ENCODE results near the gene PNMT. TPM values are rescaled to one million over a fixed set of nuclear protein-coding genes. Genes with fewer than 3 reads are reported as not detected.

PNMT gene
- total and polyA plus RNA-seq, 2 of the 8 experiments (the other 6 are each of a cell fraction or from before 2014, with no cell fraction given): 5.6 to 10.9 TPM

DNA sequence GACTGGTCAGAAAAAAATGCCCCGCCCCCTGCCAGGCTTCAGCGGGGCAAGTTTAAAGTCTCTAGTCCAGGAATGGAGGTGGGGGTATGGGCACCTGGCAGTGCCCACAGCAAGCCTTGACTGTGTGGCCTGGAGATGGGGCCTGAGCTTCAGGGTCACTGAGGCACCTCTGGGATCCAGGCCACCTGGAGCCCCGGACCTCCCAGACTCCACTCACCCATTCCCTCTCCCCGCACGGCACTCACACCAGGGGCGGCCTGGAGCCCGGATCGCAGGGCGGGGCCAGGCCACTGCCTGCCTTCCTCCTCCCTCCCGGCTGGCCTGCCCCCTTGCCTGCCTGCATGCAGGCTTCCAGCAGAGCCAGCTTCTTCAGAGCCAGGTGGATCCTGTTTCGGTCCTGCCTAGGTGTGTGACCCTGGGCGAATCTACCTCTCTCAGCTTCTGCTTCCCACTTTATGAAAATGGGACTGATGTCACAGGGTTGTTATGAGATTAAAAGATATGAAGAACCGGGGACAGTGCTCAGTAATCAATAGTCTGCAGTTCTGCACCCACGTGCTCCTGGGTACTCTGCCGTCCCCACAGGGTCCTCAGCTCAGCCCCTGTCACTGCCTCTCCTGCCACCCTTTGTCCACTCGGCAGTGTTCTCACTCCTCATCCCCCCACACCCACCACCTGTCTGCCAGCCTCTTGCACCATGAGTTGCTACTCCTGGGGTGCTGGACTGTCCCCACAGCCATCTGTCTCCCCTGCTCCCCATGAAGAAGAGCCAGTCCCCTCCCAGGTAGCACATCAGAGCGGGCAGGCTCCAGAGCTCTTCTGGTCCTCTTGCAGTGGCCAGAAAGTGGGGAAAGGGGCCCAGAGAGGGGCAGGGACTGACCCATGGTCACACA is 4.3 kb upstream of the PNMT start (continued):
- TF ChIP-seq RBBP5 (IDR thresholded peaks at IDR 0.05; ENCODE audit: borderline replicate concordance, low read depth, low read length) (0 out of 2 replicates have a peak, but pooled peaks have one; percentile 49), CBX5 (IDR thresholded peaks at IDR 0.05; ENCODE audit: low read depth, low read length) (no peak)
- TF ChIP-seq, protein P1, sequence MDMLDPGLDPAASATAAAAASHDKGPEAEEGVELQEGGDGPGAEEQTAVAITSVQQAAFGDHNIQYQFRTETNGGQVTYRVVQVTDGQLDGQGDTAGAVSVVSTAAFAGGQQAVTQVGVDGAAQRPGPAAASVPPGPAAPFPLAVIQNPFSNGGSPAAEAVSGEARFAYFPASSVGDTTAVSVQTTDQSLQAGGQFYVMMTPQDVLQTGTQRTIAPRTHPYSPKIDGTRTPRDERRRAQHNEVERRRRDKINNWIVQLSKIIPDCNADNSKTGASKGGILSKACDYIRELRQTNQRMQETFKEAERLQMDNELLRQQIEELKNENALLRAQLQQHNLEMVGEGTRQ (IDR thresholded peaks at IDR 0.05; ENCODE audit: low read length): no peak
- TF ChIP-seq, protein P2, sequence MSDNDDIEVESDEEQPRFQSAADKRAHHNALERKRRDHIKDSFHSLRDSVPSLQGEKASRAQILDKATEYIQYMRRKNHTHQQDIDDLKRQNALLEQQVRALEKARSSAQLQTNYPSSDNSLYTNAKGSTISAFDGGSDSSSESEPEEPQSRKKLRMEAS (IDR thresholded peaks at IDR 0.05): no peak
